Karpas-422 (cell line): ENCODE results near the gene PCCA. TPM values are rescaled to one million over a fixed set of nuclear protein-coding genes. Genes with fewer than 3 reads are reported as not detected.
A peak's percentile ranks its signal among the peaks of the same experiment; 100 is the strongest.

Experiments used
- DNase-seq: peaks from one replicate; pipeline ENCODE4 v3.0.0-alpha.2; 2015
- H2AFZ ChIP-seq: fragments of 200-600 bp; sonication (generic); 2 replicates; pipeline ENCODE4 v1.6.1; 2014; ENCODE audit warnings: antibody characterized with exemption, low read length, mixed read lengths
- H3K27ac ChIP-seq: fragments of 200-600 bp; sonication (generic); 2 replicates; pipeline ENCODE4 v1.5.1; 2014; ENCODE audit warnings: mild to moderate bottlenecking, low read length, moderate library complexity
- H3K27me3 ChIP-seq: fragments of 200-600 bp; sonication (generic); 2 replicates; pipeline ENCODE4 v1.6.1; 2014; ENCODE audit warnings: low read length, mixed read lengths
- H3K36me3 ChIP-seq: fragments of 200-600 bp; sonication (generic); 2 replicates; pipeline ENCODE4 v1.6.1; 2014; ENCODE audit warnings: low read length, mixed read lengths; ENCODE audit not compliant: insufficient read depth
- H3K4me1 ChIP-seq: fragments of 200-600 bp; sonication (generic); 2 replicates; pipeline ENCODE4 v1.6.1; 2014; ENCODE audit warnings: mild to moderate bottlenecking, low read length, mixed read lengths
- H3K4me2 ChIP-seq: fragments of 200-600 bp; sonication (generic); 2 replicates; pipeline ENCODE4 v1.6.1; 2014; ENCODE audit warnings: low read length, low read depth, mild to moderate bottlenecking; ENCODE audit not compliant: poor library complexity, severe bottlenecking
- H3K4me3 ChIP-seq: fragments of 200-600 bp; sonication (generic); 2 replicates; pipeline ENCODE4 v1.5.1; 2014; ENCODE audit warnings: mild to moderate bottlenecking, antibody characterized with exemption, low read length, mixed read lengths
- H3K79me2 ChIP-seq: fragments of 200-600 bp; sonication (generic); 2 replicates; pipeline ENCODE4 v1.6.1; 2014; ENCODE audit warnings: mild to moderate bottlenecking, low read length, mixed read lengths
- H3K9ac ChIP-seq: fragments of 200-600 bp; sonication (generic); 2 replicates; pipeline ENCODE4 v1.6.0; 2014; ENCODE audit warnings: low read length
- H3K9me2 ChIP-seq: fragments of 200-600 bp; sonication (generic), shearing (Covaris generic); replicated peaks from 2 replicates; pipeline ENCODE4 v1.6.0; 2014; ENCODE audit warnings: mild to moderate bottlenecking, low read length, moderate library complexity; ENCODE audit not compliant: insufficient read depth
- H3K9me3 ChIP-seq: fragments of 300-700, 200-600 bp; sonication (generic); 2 replicates; pipeline ENCODE4 v1.6.1; 2014; ENCODE audit warnings: low read length, mixed read lengths
- H4K20me1 ChIP-seq: fragments of 200-600 bp; sonication (generic); 2 replicates; pipeline ENCODE4 v1.6.1; 2014; ENCODE audit warnings: mild to moderate bottlenecking, antibody characterized with exemption, low read length, low read depth; ENCODE audit not compliant: insufficient read depth
- total RNA-seq: library from RNA; depleted of rRNA; stranded (reverse); fragments of >200 nt; shearing (Covaris generic); gene quantifications from 2 replicates; pipeline ENCODE4 v1.2.3, GENCODE V29; 2014; ENCODE audit warnings: low replicate concordance

PCCA gene
- total RNA-seq, 1 experiment from 2014 or later: 7.0 TPM

DNA sequence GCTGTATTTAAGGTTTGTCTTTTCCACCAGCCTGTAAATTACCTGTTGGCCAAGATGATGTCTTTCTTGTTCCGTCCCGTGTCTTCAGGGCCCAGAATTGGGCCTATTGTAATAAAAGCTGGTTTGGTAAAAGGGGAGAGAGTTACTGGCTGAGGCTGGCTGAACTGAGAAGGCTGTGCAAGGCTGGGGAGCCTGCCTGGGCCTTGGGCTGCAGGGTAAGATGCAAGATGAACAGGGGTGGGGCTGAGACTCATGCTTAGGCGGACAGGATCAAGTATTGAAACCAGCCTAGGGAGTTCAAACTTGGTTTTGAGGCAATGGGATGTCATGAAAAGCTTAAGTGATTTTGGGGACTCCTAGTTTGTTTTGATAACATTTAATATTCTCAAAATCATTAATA, 142.3 kb downstream of the PCCA start:
- Histone ChIP-seq H3K36me3 (no peaks in the 10 kb centered on the region), H3K9me3 (no peaks in the 10 kb centered on the region), H3K9me2 (no peaks in the 10 kb centered on the region), H3K4me3 (no peak overlapping the region), H3K27ac (no peak overlapping the region), H2AFZ (0 out of 2 replicates have a peak overlapping the region, but pooled peaks have one; percentile 23), H3K27me3 (no peaks in the 10 kb centered on the region), H3K9ac (no peak overlapping the region), H3K4me1 (peaks cover 30% of the 10 kb centered on the region), H3K4me2 (no peak overlapping the region), H4K20me1 (no peaks in the 10 kb centered on the region), H3K79me2 (no peaks in the 10 kb centered on the region)
- DNase-seq: no peak

DNA sequence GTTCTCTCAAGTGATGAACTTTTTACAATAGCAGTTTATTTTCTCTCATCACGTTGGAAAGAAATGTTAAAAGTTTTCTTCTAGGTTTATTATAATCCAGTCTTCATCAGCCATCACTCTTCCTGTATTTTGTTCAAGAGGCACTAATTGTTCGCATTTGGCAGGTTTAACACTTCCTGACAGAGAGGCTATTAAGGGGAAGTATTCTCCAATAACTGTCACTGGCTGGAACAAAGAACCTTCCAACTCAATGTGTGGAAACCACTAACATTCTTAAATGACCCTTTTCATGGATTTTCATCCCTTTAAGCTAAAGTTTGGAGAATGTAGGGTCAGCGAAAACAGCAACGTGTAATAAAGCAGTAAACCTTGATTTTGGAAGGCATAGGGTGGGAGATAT, 145.1 kb downstream of the PCCA start:
- Histone ChIP-seq H3K9me2 (no peaks in the 10 kb centered on the region), H2AFZ (0 out of 2 replicates have a peak overlapping the region, but pooled peaks have one; percentile 17), H3K36me3 (no peaks in the 10 kb centered on the region), H3K27ac (no peak overlapping the region), H4K20me1 (no peaks in the 10 kb centered on the region), H3K27me3 (no peaks in the 10 kb centered on the region), H3K4me1 (peaks cover 38% of the 10 kb centered on the region), H3K9me3 (no peaks in the 10 kb centered on the region), H3K79me2 (no peaks in the 10 kb centered on the region), H3K9ac (no peak overlapping the region), H3K4me2 (peak overlapping the region; percentile 90), H3K4me3 (no peak overlapping the region)
- DNase-seq: no peak

- no peaks in the 10 kb centered on the region for H3K9me2 ChIP-seq
- no peaks in the 10 kb centered on the region for H3K9me3 ChIP-seq
- no peak overlapping the region; the same call in 1 of the 2 replicates for H3K9ac ChIP-seq
- H3K27ac ChIP-seq: peak overlapping the region; percentile 87
- peak overlapping the region; percentile 90 for H3K4me2 ChIP-seq
- H4K20me1 ChIP-seq: no peaks in the 10 kb centered on the region
- 0 out of 2 replicates have a peak overlapping the region, but pooled peaks have one; percentile 49 for H2AFZ ChIP-seq
- H3K4me1 ChIP-seq: peaks cover 38% of the 10 kb centered on the region
- no peaks in the 10 kb centered on the region for H3K79me2 ChIP-seq
- no peak for DNase-seq
- H3K36me3 ChIP-seq: no peaks in the 10 kb centered on the region
- H3K4me3 ChIP-seq: peak overlapping the region; percentile 54; the same call in 1 of the 2 replicates
- H3K27me3 ChIP-seq: no peaks in the 10 kb centered on the region
These were observed 145.7 kb downstream of the PCCA start for GRCh38 chr13:100234524-100235136.

DNA sequence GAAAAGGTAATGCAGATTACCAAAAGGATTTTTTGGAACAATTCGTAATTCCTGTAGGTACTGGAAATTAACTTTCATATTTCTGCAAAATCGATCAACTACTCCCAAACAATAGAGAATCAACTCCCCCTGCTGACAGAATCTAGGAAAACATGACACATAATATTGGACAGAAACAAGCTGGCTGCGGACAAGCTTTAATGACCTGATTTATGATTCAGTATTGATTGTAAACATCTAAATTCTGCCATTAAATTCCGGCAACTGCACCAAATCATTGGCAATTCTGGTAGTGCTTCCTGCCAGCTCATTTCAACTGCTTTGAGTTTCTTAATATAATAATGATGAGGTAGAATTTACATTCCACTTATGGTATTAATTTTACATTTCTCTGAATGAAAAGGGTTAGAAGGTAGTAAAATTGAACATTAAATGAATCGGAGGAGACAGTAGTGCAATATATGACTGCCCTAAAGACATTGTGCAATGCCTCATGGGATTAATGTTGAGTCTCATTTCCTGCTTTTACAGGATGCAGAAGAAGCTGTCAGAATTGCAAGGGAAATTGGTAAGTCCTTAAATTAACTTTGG, 146.5 kb downstream of the PCCA start:
- no peaks in the 10 kb centered on the region for H3K9me3 ChIP-seq
- peak overlapping the region; percentile 54 for H3K4me3 ChIP-seq
- peaks cover 38% of the 10 kb centered on the region for H3K4me1 ChIP-seq
- H2AFZ ChIP-seq: peak overlapping the region; percentile 88
- H3K9me2 ChIP-seq: no peaks in the 10 kb centered on the region
- H3K79me2 ChIP-seq: no peaks in the 10 kb centered on the region
- DNase-seq: peak; percentile 84
- no peaks in the 10 kb centered on the region for H4K20me1 ChIP-seq
- peak overlapping the region; percentile 90 for H3K4me2 ChIP-seq
- no peaks in the 10 kb centered on the region for H3K36me3 ChIP-seq
- H3K27ac ChIP-seq: peak overlapping the region; percentile 87
- H3K9ac ChIP-seq: peak overlapping the region; percentile 44
- H3K27me3 ChIP-seq: no peaks in the 10 kb centered on the region

GRCh38 chr13:100240109-100240779, 151.4 kb downstream of the PCCA start:
- Histone ChIP-seq H3K36me3 (no peaks in the 10 kb centered on the region), H4K20me1 (no peaks in the 10 kb centered on the region), H3K79me2 (no peaks in the 10 kb centered on the region), H3K4me2 (no peak overlapping the region), H2AFZ (no peak overlapping the region), H3K4me1 (peaks cover 17% of the 10 kb centered on the region), H3K9ac (no peak overlapping the region), H3K4me3 (no peak overlapping the region), H3K9me3 (no peaks in the 10 kb centered on the region), H3K9me2 (no peaks in the 10 kb centered on the region), H3K27me3 (no peaks in the 10 kb centered on the region), H3K27ac (no peak overlapping the region)
- DNase-seq: no peak

- Histone ChIP-seq H3K27ac (no peak overlapping the region), H3K4me3 (no peak overlapping the region), H3K9me2 (no peaks in the 10 kb centered on the region), H3K9ac (no peak overlapping the region), H4K20me1 (no peaks in the 10 kb centered on the region), H3K79me2 (no peaks in the 10 kb centered on the region), H3K36me3 (no peaks in the 10 kb centered on the region), H3K4me2 (no peak overlapping the region), H2AFZ (no peak overlapping the region), H3K27me3 (no peaks in the 10 kb centered on the region), H3K4me1 (no peaks in the 10 kb centered on the region), H3K9me3 (peaks cover 4% of the 10 kb centered on the region; the same call in 1 of the 2 replicates)
- DNase-seq: no peak
These were observed 155.5 kb downstream of the PCCA start for GRCh38 chr13:100244431-100244830.

DNA sequence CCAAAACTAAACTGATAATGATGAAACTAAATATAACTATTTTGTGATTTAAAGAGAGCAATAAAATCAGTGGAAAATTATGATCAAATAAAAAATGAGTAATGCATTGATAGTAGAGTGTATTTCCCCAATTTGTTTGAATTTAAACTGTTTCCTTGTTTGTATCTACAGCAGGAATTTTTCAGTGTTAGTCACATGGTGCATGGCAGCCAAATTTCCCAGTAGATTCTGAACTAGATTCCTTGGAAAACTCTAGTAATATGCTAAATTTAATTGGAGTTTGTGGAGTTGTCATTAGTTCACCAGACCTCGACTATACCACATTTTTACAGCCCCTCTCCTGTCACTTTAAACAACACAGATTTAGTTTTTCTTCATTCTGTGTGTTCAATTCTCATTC, 156.2 kb downstream of the PCCA start:
- H3K4me3 ChIP-seq: no peak overlapping the region
- no peaks in the 10 kb centered on the region for H3K27me3 ChIP-seq
- DNase-seq: no peak
- no peak overlapping the region for H3K27ac ChIP-seq
- no peaks in the 10 kb centered on the region for H3K79me2 ChIP-seq
- no peaks in the 10 kb centered on the region for H3K36me3 ChIP-seq
- no peaks in the 10 kb centered on the region for H3K9me2 ChIP-seq
- H3K9me3 ChIP-seq: peaks cover 4% of the 10 kb centered on the region; the same call in 1 of the 2 replicates
- no peaks in the 10 kb centered on the region for H4K20me1 ChIP-seq
- H3K9ac ChIP-seq: no peak overlapping the region
- no peak overlapping the region for H2AFZ ChIP-seq
- no peak overlapping the region for H3K4me2 ChIP-seq
- H3K4me1 ChIP-seq: no peaks in the 10 kb centered on the region

DNA sequence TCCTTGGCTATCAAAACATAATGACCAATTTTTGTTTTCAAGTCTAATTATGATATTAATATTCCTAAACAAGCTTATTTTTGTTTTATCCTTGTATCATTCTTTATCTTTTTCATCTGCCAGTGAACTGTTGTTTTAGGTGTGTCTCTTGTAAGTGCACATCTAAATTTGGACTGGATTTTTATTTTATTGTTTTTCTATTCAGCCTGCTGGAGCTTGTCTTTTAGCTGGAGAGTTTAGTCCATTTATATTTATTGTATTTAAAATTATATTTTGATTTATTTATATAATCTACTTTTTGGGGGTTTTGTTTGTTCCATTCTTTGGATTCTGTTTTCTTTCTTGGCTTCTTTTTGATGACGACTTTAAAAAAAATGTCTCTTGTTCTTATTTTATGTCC, 159.0 kb downstream of the PCCA start:
- Histone ChIP-seq H3K79me2 (no peaks in the 10 kb centered on the region), H4K20me1 (no peaks in the 10 kb centered on the region), H3K36me3 (no peaks in the 10 kb centered on the region), H3K4me3 (no peak overlapping the region), H3K9ac (no peak overlapping the region), H2AFZ (no peak overlapping the region), H3K27ac (no peak overlapping the region), H3K9me2 (no peaks in the 10 kb centered on the region), H3K27me3 (no peaks in the 10 kb centered on the region), H3K9me3 (peaks cover 4% of the 10 kb centered on the region; the same call in 1 of the 2 replicates), H3K4me2 (no peak overlapping the region), H3K4me1 (no peaks in the 10 kb centered on the region)
- DNase-seq: no peak
